OCI-LY3 (cell line): Measurements from ENCODE around the gene VPS36.

Experiments
- H2AFZ ChIP-seq: fragments of 200-600, 300-600 bp; shearing (Covaris generic); 2 replicates; pipeline ENCODE4 v1.6.0; 2014; ENCODE audit warnings: antibody characterized with exemption, low read depth, low read length
- H3K27ac ChIP-seq: fragments of 200-600, 300-600 bp; sonication (generic); 2 replicates; pipeline ENCODE4 v1.5.1; 2014; ENCODE audit warnings: mild to moderate bottlenecking, low read length, moderate library complexity, mixed read lengths
- H3K27me3 ChIP-seq: fragments of 200-600, 300-600 bp; sonication (generic); 2 replicates; pipeline ENCODE4 v1.6.1; 2014; ENCODE audit warnings: low read depth, low read length, mixed read lengths
- H3K36me3 ChIP-seq: fragments of 200-600, 300-600 bp; sonication (generic); replicated peaks from 2 replicates; pipeline ENCODE3; 2014; ENCODE audit warnings: low read depth, low read length, mixed read lengths
- H3K4me1 ChIP-seq: fragments of 300-600, 200-600 bp; sonication (generic); 2 replicates; pipeline ENCODE4 v1.6.1; 2014; ENCODE audit warnings: low read length, mixed read lengths
- H3K4me2 ChIP-seq: fragments of 200-600, 300-600 bp; sonication (generic); 2 replicates; pipeline ENCODE4 v1.6.1; 2014; ENCODE audit warnings: low read length, mixed read lengths
- H3K4me3 ChIP-seq: fragments of 300-600, 200-600 bp; sonication (generic); 2 replicates; pipeline ENCODE4 v1.5.1; 2014; ENCODE audit warnings: antibody characterized with exemption, mild to moderate bottlenecking, low read length, moderate library complexity
- H3K79me2 ChIP-seq: fragments of 300-600, 200-600 bp; shearing (Covaris generic); 2 replicates; pipeline ENCODE4 v1.6.1; 2014; ENCODE audit warnings: mild to moderate bottlenecking, low read length, mixed read lengths
- H3K9ac ChIP-seq: fragments of 300-600, 200-600 bp; shearing (Covaris generic); 2 replicates; pipeline ENCODE4 v1.6.0; 2014; ENCODE audit warnings: mild to moderate bottlenecking, low read length, moderate library complexity
- H3K9me3 ChIP-seq: fragments of 200-600, 300-600 bp; shearing (Covaris generic); 2 replicates; pipeline ENCODE4 v1.6.1; 2014; ENCODE audit warnings: low read length, mixed read lengths; ENCODE audit not compliant: insufficient read depth
- H4K20me1 ChIP-seq: fragments of 200-600, 300-600 bp; sonication (generic); 2 replicates; pipeline ENCODE4 v1.6.1; 2016; ENCODE audit warnings: low read length, mixed read lengths; ENCODE audit not compliant: insufficient read depth
- EZH2phosphoT487 ChIP-seq: fragments of 200-600 bp; shearing (Covaris generic); IDR thresholded peaks from 2 replicates; pipeline ENCODE4 v1.6.1; 2018; ENCODE audit warnings: antibody characterized with exemption, mixed run types, low read depth
- TF ChIP-seq, protein P1 (sequence below): fragments of 200-600, 300-600 bp; sonication (generic); IDR thresholded peaks from 2 replicates; pipeline ENCODE4 v1.5.1; 2014; ENCODE audit warnings: antibody characterized with exemption, low read length, low read depth

The VPS36 gene

DNA sequence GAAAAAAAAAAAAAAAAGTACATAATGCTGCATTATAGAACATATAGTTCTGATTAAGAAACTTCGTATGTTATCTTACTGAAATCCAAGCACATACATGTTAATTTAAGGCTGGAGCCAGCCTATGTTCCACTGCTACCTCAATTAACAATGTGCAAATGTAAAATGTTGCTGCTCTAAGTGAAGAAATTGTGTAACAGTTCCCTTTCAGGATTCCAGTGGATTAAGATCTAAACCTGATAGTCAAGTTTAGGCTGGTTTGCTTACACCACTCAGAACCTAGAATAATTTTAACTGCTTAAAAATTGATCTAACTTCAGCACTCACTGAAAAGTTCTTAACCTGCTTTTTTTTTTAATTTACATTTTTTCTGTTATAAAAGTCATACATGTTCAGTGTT is 4.2 kb downstream of the VPS36 start:
- Histone ChIP-seq H3K27ac (no peak overlapping the region), H3K4me1 (peaks cover 23% of the 10 kb centered on the region), H3K79me2 (peaks cover 77% of the 10 kb centered on the region), H3K4me2 (no peak overlapping the region), H3K27me3 (no peaks in the 10 kb centered on the region), H3K9ac (no peak overlapping the region), H2AFZ (no peak overlapping the region), H3K9me3 (no peaks in the 10 kb centered on the region), H3K4me3 (no peak overlapping the region), H3K36me3 (peaks cover 21% of the 10 kb centered on the region), H4K20me1 (peaks cover 18% of the 10 kb centered on the region)
- no peak for TF ChIP-seq EZH2phosphoT487
- TF ChIP-seq, protein P1, sequence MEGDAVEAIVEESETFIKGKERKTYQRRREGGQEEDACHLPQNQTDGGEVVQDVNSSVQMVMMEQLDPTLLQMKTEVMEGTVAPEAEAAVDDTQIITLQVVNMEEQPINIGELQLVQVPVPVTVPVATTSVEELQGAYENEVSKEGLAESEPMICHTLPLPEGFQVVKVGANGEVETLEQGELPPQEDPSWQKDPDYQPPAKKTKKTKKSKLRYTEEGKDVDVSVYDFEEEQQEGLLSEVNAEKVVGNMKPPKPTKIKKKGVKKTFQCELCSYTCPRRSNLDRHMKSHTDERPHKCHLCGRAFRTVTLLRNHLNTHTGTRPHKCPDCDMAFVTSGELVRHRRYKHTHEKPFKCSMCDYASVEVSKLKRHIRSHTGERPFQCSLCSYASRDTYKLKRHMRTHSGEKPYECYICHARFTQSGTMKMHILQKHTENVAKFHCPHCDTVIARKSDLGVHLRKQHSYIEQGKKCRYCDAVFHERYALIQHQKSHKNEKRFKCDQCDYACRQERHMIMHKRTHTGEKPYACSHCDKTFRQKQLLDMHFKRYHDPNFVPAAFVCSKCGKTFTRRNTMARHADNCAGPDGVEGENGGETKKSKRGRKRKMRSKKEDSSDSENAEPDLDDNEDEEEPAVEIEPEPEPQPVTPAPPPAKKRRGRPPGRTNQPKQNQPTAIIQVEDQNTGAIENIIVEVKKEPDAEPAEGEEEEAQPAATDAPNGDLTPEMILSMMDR: no peak

DNA sequence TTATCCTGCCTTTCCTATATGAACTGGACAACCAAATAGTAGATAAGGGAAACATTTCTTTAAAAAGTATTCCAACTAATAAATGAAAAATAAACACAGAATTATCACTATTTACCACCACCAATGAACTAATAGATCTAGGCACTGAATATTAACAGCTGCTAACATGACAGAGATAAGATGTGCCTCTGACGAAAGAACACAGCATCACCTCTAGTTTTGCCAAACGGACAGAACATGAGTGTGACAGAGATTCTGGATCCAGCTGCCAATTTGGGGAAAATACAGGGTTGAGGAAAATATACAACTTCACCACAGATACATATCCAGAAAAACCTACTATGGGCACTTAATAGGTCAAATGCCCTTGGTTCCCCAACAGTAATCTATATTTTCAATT is 18.0 kb downstream of the VPS36 start:
- Histone ChIP-seq H3K4me2 (no peak overlapping the region), H3K36me3 (peaks cover 40% of the 10 kb centered on the region), H4K20me1 (no peaks in the 10 kb centered on the region), H3K4me1 (no peaks in the 10 kb centered on the region), H3K9me3 (no peaks in the 10 kb centered on the region), H3K27ac (no peak overlapping the region), H3K4me3 (no peak overlapping the region), H3K27me3 (no peaks in the 10 kb centered on the region), H3K79me2 (0 out of 2 replicates have a peak, but pooled peaks cover 3% of the 10 kb centered on the region), H2AFZ (no peak overlapping the region), H3K9ac (no peak overlapping the region)
- TF ChIP-seq, protein P1: no peak
- TF ChIP-seq EZH2phosphoT487: no peak

DNA sequence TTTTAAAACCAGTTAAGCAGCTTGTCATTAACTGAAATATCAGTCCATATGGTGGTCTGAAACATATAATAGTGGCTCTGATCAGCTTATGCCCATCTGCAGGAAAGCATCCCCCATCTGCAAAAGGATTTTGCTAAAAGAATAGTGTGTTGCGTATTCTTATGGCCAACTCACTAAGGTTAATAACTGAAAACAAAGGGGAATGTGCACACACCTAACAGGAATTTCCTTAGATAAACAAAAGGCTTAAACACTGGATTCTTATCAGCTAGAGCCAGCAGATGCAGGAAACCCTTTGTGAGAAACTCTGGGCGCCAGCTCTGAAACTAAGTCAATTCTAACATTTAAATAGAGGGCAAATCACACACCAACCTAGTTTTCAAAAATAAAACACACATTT is 22.1 kb downstream of the VPS36 start:
- Histone ChIP-seq H3K79me2 (0 out of 2 replicates have a peak, but pooled peaks cover 3% of the 10 kb centered on the region), H4K20me1 (no peaks in the 10 kb centered on the region), H3K9ac (no peak overlapping the region), H3K36me3 (peaks cover 37% of the 10 kb centered on the region), H3K27ac (no peak overlapping the region), H2AFZ (no peak overlapping the region), H3K4me1 (no peaks in the 10 kb centered on the region), H3K4me3 (no peak overlapping the region), H3K4me2 (no peak overlapping the region), H3K9me3 (no peaks in the 10 kb centered on the region), H3K27me3 (no peaks in the 10 kb centered on the region)
- TF ChIP-seq EZH2phosphoT487: no peak
- TF ChIP-seq, protein P1: no peak

DNA sequence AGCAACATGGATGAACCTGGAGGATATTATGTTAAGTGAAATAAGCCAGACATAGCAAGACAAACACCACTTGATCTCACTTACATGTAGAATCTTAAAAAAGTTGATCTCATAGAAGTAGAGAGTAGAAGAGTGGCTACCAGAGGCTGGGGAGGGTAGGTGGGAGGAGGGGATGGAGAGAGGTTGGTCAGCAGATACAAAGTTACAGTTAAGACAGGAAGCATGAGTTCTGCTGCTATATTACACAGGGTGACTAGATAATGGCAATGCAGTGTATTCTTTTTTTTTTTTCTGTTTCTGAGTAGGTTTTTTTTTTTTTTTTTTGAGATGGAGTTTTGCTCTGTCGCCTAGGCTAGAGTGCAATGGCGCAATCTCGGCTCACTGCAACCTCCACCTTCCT is 29.2 kb downstream of the VPS36 start:
- TF ChIP-seq, protein P1: no peak
- Histone ChIP-seq H2AFZ (no peak overlapping the region), H3K9me3 (no peaks in the 10 kb centered on the region), H3K27me3 (no peaks in the 10 kb centered on the region), H3K4me3 (no peak overlapping the region), H3K4me2 (no peak overlapping the region), H3K36me3 (peaks cover 49% of the 10 kb centered on the region), H3K9ac (no peak overlapping the region), H4K20me1 (no peaks in the 10 kb centered on the region), H3K4me1 (no peaks in the 10 kb centered on the region), H3K27ac (no peak overlapping the region), H3K79me2 (no peaks in the 10 kb centered on the region)
